GM04504 (cell line): ENCODE data around the gene BTG2.
"Not testable (repeated sequence)": the region's sequence is repeated elsewhere in the genome, so short reads cannot be mapped to it uniquely, and the experiment has no call there.

Source experiments
- DNase-seq: peaks from one replicate; pipeline ENCODE4 v3.0.0-alpha.2; 2012; ENCODE audit warnings: low read depth

BTG2 gene, protein sequence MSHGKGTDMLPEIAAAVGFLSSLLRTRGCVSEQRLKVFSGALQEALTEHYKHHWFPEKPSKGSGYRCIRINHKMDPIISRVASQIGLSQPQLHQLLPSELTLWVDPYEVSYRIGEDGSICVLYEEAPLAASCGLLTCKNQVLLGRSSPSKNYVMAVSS

DNA sequence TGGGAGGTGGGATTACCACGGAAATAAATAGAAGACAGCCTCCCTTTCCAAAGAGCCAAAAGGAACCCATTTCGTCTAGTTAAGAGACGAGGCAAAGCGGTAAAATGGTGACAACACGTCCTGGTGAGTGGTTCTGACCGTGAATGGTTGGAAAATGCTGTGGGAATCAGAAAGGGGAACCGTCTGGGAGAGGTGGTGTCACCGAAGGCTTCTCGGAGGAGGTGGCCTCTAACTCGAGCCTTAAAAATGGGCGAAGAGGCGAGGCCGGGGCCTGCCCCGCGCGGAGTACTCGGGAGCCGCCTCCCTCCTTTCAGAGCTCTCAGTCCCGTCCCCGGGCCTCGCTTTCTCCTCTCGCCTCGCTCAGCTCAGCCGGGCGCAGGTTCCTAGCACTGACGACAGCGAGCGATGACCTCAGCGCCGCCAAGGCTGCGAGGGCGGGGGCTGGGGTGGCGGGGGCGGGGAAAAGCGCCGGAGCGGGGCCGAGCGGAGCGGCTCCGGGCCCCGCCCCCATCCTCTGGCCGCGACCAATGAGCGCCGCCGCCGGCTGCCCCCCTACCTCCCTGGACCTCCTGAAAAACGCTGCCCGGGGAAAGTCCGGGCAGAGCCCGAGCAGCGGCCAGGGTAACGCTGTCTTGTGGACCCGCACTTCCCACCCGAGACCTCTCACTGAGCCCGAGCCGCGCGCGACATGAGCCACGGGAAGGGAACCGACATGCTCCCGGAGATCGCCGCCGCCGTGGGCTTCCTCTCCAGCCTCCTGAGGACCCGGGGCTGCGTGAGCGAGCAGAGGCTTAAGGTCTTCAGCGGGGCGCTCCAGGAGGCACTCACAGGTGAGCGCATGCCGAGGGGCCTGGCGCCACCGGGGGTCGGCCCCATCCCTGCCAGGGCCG, at the start of gene BTG2:
Gene BTG2 (plus strand): TSS at position 601 of the 890 bp plus-strand sequence. CDS start 88 bp downstream, at position 689.
- peak; percentile 71 for DNase-seq

DNA sequence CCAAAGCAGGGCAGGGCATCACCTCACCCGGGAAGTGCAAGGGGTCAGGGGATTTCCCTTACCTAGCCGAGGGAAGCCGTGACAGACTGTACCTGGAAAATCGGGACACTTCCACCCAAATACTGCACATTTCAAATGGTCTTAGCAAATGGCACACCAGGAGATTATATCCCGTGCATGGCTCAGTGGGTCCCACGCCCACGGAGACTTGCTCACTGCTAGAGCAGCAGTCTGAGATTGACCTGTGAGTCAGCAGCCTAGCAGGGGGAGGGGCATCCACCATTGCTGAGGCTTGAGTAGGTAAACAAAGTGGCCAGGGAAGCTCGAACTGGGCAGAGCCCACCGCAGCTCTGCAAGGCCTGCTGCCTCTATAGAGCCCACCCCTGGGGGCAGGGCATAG, 48.7 kb upstream of the BTG2 start:
- not testable (repeated sequence) for DNase-seq

DNA sequence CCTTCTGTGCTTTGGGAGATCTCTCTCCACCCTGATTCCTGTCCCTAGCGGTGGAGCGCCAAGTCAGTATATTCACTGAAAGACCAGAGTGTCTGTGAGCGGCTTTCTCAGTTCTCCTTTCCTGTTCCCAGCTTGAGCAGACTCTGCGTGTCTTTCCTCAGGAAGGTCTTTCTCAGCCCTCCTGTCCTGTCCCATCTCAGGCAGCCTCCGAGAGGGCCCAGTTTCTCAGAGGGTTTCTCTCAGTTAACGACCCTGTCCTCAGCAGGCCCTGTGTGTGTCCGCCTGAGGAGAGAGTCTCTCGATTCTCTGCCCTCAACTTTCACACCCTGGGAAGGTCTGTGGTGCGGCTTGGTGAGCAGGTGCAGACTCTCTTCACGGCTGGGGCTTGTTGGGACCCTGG, 41.8 kb upstream of the BTG2 start:
- DNase-seq = no peak

DNA sequence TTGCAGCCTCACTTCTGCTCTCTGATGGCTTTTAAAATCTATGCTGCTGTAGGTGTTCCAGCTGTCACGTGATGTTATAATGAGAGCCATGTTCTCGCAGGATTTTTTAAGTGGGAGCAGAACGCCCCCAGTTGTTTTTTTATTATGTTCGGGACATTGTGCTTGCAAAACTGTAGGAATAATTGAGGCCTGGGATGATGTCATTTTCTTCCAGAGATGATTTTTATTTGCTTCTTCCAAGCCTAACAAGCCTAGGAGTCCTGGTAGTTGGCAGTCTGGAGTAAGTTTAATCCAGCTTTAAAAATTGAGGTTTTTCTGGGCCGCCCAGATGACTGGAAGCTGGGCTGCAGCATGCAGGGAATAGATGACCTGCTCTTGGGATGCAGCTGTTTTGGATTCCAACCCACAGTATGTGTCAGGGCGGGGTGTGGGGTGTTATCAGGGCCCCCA, 41.2 kb upstream of the BTG2 start:
- no peak for DNase-seq

DNA sequence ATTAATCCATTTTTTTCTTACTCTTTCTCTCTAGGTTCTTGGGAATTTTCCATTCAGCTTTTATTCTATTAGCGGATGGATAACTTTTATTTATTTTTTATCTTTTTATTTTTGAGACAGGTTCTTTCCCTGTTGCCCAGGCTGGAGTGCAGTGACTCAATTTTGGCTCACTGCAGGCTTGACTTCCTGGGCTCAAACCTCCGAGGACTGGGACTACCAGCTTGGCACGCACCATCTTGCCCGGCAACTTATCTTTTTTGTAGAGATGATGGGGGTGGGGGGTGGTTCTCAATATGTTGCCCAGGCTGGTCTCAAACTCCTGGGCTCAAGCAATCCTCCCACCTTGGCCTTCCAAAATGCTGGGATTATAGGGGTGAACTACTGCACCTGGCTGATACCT, 39.8 kb upstream of the BTG2 start:
- DNase-seq = no peak

DNA sequence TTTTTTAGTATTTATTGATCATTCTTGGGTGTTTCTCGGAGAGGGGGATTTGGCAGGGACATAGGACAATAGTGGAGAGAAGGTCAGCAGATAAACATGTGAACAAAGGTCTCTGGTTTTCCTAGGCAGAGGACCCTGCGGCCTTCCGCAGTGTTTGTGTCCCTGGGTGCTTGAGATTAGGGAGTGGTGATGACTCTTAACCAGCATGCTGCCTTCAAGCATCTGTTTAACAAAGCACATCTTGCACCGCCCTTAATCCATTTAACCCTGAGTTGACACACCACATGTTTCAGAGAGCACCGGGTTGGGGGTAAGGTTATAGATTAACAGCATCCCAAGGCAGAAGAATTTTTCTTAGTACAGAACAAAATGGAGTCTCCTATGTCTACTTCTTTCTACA, 39.2 kb upstream of the BTG2 start:
- not testable (repeated sequence) for DNase-seq

DNA sequence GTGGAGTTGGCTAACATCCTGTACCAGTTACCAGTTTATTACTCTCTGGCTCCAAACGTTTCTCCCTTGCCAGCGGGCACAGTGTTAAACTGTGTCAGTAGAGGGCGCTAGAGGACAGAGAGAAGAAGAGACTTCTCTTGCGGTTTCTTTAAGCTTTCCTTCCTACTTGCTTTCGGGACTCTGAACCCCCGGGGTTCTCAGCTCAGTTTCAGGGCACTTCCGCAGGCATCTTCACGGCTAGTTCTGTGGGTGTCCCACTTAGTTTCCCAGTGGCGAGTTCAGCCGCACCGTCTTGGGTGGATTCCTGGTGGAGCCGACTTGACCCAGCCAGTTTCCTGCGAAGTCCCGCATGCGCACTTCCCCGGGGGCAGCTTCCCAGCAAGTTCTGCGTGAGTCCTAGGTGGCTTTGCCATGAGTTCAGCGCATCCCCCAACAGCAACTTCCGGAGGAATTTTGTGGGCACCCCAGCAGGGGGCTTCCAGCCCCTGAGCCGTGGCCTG, 37.9 kb upstream of the BTG2 start:
- DNase-seq = peak; percentile 81

DNA sequence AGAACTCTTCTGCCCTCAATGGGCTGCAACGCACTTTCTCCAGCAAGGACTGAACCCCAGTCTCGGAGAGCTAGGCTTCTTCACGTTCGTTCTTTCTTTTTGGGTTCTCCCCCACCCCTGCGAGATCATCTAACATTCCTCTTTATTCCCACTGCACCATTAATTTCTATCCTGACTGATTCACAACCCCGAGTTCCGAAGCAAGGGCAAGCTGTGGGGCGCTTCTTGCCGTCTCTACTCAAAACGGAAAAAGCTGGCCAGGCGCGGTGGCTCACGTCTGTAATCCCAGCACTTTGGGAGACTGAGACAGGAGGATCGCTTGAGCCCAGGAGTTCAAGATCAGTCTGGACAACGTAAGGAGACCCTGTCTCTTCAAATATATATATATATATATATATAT, 37.4 kb upstream of the BTG2 start:
- DNase-seq = no peak

DNA sequence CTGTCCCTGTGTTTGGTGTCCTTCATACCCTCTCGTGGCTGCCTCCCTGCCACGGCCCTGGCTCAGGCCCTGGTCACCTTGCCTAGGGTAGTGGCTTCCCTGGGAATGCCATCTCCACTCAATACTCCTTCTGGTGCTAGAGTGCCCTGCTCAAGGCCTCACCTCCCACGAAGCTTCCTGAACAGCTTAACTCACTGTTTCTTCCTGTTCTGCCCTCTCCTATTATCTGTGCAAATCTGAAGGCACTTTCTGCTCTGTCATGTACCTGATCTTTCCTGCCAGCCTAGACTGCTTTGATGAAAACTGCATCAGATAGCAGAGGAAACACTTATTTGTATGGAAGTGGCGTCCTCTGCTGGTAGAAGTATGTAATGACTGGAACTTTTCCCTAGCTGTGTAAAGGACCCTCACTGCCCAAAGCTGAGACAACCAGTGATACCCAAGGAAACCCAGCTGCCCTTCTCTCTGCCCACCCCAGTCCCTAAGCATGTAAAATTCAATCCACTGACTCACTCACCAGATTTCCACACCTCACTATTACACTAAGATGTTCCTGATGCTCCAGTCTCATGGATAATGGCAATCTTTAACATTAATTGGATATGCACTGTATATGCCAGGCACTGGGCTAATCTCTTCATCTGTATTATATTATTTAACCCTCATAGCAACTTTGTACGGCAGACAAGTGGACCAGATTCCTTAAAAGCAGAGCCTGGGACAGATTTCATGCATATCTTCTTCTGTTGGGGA, 36.2 kb upstream of the BTG2 start:
- peak; percentile 41 for DNase-seq

DNA sequence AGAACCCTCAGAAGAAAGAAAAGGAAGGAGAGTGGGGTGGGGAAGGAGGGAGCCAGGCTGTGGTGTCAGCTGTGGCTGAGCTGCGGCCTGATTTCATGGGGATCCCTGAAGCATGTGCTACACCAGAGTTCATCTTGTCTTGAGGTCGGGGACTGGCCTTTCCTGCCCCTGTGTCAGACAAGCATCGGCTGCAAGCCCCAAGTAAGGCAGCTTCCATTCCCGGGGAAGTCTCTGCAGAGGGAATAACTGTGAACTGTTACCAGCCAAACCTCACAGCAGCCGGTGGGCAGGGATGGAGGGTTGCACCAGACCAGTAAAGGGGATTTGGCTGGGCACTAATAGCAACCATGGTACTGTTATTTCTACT, 35.7 kb upstream of the BTG2 start:
- no peak for DNase-seq

DNA sequence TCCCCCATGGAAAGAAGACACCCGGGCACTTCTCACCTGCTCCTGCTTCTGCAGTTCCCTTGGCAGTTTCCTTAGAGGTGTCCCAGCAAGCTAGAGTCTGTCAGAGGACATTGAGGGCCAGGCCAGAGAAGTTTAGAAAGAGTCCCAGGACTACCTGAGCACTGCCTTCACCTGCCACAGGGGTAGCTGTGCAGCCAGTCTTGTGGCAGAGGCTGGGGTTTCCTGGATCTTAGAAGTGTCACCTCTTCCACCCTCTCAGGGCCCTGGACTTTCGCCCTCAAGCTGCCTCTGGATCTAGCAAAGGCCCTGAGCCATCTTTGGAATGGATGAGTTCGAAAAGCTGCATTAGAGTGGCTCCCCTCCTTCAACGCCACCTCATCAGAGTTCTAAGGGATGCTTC, 34.9 kb upstream of the BTG2 start:
- DNase-seq = no peak

DNA sequence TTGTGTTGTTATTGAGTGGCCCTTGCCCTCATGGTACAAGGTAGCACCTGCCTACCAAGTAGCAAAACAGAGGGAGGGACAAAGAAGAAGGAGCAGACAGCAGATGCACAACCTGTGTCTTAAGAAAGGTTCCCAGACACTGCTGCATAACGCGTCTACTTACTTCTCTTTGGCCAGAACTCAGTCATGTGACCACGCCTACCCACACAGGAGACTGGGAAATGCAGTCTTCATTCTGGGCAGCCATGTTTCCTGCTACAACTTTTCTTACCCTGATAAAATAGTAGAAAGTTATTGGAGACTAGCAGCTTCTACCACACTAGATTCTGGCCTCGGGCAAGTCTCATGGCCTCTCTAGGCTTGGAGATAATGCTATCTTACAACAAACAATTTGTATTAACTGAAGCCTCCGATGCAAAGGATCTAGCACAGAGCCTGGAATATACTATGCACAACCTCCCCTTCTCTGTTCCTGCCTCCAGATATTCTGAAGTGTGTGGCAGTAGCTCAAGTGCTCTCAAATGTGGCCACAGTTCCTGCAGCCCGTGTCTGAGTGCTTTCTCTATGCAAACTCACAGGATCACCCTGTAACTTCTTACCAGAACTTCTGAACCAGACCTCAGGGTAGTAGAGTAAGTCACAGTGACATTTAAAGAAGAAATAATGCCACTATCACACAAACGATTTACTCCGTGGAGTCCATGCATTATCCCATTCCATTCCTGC, 34.1 kb upstream of the BTG2 start:
- no peak for DNase-seq

DNA sequence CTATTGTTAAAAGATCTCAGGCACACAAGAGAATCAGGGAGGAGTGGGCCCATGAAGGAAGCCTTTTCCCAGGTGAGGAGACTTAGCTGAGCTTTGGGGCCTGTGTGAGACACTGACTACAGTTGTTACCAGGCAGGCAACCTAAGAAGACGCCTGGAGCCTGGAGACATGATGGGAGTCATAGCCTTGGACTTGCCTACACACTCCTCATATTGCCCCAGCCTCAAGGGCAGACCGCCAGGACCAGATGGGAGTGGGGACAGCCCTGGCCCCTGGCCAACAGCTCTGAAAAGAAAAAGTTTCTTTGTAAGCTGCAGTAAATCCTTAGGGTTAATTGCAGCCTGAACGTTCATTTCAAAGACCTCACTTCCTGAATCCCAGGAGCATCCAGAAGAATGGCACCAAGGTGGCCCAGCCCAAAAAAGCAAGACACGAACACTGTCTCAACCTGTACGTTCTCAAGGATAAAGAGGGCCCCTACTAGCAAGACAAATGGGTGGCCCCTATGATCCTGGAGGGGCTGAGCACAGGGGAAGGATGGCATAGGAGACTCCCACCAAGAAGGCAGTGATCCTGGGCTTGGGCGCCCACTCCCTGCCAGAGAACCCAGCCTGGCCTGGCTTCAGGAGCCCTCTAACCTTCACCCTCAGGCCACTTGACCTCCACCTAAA, 33.2 kb upstream of the BTG2 start:
- DNase-seq = no peak

DNA sequence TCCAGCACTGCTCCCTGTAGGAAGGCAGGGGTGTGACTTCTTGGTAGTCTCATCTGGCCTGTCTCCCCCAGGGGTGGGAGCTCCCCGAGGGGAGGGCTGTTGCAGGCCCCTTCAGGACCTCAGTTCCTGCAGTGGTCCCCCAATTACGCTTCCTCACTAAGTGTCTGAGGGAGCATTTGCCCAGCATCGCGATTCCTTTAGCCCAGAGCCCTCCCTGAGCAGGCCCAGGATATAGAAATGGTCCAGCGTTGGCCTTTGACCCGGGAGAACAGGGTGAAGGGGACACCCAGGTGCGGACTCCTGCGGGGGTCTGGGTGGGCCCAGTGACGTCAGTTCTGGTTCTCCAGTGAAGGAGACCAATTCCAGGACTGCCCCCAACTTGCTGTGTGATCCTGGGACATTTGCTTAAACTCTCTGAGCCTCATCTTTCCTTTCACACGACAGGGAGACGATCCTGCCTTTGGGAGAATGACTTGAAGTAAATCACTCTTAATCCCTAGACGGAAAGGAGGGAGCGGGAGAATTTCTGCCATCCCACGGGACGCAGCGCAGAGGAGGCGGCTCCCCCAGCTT, 32.6 kb upstream of the BTG2 start:
- DNase-seq = no peak

DNA sequence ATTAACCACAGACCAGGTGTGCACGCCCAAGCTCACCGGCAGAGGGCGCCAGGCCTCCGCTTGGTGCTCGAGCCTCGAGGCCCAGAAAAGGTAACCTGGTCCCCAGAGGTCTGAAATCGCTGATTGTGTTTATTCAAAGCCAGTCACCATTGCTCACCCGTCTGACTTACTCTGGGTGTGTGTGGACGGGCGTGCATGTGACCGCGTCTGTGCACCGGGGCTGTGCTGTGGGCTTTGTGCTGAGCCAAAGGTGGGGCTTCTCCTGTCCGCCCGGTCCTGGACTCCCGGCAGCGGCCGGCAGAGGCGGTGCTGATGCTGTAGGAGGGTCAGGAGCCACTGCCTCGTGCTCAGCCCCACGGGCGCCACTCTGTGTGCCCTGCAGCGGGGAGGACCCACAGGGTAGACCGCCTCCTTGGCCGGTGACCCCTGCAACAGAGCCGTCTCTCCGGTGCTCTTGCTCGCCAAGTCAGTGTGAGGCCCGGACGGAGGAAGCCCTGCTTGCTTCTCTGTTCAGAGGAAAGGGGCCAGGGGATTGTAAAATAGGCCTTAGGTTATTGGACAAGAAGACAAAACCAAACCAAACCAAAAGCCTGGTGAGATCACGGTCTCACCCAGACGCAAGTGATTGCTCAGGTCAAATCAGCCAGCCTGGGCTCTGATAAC, 32.0 kb upstream of the BTG2 start:
- DNase-seq = peak; percentile 40

DNA sequence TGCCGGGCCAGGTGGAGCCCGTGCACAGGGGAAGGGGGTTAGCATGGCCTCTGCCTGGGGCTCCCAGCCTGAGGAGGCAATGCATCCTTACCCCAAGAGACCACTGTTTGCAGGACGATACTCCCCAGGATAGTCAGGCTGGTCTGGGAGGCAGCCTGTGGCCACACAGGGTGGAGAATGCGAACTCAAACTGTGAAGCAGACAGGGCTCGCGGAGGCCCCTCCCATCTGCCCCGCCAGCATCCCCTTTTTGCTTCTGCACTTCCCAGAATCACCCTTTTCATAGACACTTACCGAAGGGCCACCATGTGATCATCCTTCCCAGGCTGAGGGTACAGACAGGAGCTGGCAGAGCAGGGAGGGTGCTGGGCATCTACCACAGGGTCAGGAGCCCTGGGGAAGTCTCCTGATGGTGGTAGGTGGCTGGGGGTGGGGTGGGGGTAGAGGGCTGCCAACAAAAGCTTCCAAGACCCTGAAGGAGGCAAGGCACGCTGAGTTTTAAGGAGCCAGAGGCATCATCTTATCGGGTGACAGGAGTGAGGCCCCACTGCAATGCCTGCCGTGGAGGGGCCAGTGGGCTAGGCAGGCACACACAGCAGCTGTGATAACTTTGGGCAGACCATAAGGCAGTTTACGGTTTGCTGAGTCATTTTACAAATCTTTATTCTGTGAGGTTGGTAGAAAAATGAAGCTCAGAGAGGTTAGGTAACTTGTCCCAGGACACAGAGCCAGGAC, 31.3 kb upstream of the BTG2 start:
- DNase-seq = no peak

DNA sequence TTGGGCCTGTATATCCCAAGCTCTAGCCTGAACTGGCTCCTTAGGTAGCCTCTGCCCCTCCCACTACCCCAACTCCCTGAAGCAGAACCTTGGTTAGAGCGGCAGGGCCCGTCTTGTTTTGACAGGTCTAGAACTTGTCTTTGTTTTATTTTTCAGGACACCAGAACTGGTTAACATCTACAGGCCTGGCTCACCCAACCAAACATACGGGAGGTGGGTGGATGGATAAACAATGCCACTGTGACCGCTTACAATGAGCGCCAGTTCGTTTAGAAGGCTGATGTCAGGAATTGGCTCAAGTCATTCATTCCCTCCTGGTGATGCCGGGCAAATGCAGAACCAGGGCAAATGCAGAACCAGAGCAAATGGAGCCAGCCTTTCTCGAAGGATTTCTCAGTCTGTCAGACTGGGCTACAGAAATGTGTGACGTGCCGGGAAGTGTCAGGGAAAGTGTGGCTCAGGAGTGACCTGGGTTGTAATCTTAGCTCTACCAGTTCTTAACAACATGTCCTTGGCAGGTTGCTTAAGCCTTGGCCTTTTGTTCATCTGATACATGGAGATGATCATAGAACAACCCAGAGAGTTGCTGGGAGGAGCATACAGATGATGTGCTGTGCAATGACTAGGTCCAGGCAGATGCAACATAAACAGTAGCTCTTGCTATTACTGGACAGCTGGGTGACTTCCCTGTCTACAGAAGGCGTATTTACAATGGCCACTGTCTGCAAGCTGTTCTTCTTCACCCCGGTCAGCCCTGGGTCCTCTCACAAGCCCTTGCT, 30.5 kb upstream of the BTG2 start:
- no peak for DNase-seq

DNA sequence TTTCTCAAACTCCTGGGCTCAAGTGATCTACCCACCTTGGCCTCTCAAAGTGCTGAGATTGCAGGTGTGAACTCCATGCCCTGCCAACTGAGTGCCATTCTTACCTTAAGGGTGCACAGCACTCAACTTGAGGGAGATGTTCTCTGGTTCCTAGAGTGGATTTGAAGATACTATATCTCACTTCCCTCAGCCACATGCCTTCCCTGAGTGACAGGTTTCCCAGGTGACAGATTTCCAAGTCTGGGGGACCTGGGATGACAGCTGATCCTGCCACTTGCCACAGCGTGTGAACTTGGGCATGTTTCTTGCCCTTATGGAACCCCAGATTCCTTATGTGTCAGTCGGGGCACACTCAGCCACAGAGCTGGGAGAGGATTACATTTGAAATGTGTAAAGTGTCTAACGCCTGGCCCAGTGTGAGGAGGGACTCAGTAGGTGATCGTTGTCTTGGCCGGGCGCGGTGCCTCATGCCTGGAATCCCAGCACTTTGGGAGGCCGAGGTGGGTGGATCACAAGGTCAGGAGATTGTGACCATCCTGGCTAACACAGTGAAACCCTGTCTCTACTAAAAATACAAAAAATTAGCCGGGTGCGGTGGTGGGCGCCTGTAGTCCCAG, 29.6 kb upstream of the BTG2 start:
- DNase-seq = no peak

DNA sequence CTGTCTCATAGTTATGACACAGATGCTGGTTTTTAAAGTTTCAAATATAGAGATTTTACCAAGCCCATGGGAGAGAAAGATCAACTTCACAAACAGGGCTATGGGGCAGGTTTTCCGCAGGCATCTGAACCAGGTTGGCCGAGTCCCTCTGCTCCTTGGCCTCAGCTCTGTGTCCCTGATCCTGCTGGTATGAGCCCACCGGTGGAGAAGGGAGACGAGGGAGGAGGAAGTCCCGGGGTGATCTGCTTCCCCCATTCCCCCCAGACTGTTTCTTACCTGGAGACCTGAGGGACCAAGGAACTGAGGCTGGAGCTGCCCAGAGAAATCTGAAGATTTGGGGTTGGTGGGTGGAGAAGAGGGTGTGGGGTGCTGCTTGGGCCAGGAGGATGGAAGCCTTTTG, 28.9 kb upstream of the BTG2 start:
- DNase-seq = no peak
